Loucy (cell line): ENCODE results near the gene NRG2.

ENCODE experiments used
- H2AFZ ChIP-seq: fragments of 200-600 bp; sonication (generic); 2 replicates; pipeline ENCODE4 v1.6.0; 2016; ENCODE audit warnings: antibody characterized with exemption, mild to moderate bottlenecking, low read length, moderate library complexity
- H3F3A ChIP-seq: fragments of 200-600 bp; 2 replicates; pipeline ENCODE4 v1.6.0; 2016; ENCODE audit warnings: antibody characterized with exemption, low read depth, mild to moderate bottlenecking
- H3K27me3 ChIP-seq: fragments of 200-600 bp; sonication (generic); 2 replicates; pipeline ENCODE4 v1.6.1; 2014; ENCODE audit warnings: low read length, mild to moderate bottlenecking; ENCODE audit not compliant: insufficient read depth, poor library complexity, severe bottlenecking
- H3K36me3 ChIP-seq: fragments of 200-600 bp; sonication (generic); 2 replicates; pipeline ENCODE4 v1.6.1; 2016; ENCODE audit warnings: low read length; ENCODE audit not compliant: insufficient read depth
- H3K4me1 ChIP-seq: fragments of 200-600 bp; sonication (generic); 2 replicates; pipeline ENCODE4 v1.5.1; 2014; ENCODE audit warnings: low read length, mild to moderate bottlenecking; ENCODE audit not compliant: insufficient read depth, poor library complexity, severe bottlenecking
- H3K4me2 ChIP-seq: fragments of 200-600 bp; sonication (generic); 2 replicates; pipeline ENCODE4 v1.6.0; 2014; ENCODE audit warnings: antibody characterized with exemption, low read length, low read depth, mild to moderate bottlenecking; ENCODE audit not compliant: poor library complexity, severe bottlenecking
- H3K4me3 ChIP-seq: fragments of 200-600 bp; sonication (generic); 2 replicates; pipeline ENCODE4 v1.5.1; 2014; ENCODE audit warnings: low read length, mild to moderate bottlenecking, mixed read lengths; ENCODE audit not compliant: poor library complexity, severe bottlenecking
- H3K79me2 ChIP-seq: fragments of 200-600 bp; sonication (generic); 2 replicates; pipeline ENCODE4 v1.6.1; 2014; ENCODE audit warnings: low read length; ENCODE audit not compliant: insufficient read depth
- H3K9ac ChIP-seq: fragments of 200-600 bp; sonication (generic); 2 replicates; pipeline ENCODE4 v1.6.0; 2014; ENCODE audit warnings: mild to moderate bottlenecking, low read depth, low read length, moderate library complexity; ENCODE audit not compliant: poor library complexity, severe bottlenecking
- H3K9me2 ChIP-seq: fragments of 200-600 bp; sonication (generic); replicated peaks from 2 replicates; pipeline ENCODE4 v1.6.1; 2016; ENCODE audit warnings: low read depth, low read length, mixed read lengths
- H3K9me3 ChIP-seq: fragments of 200-600 bp; sonication (generic); 2 replicates; pipeline ENCODE4 v1.6.1; 2014; ENCODE audit warnings: mild to moderate bottlenecking, antibody characterized with exemption, low read length, low read depth; ENCODE audit not compliant: insufficient read depth
- H4K20me1 ChIP-seq: fragments of 200-600 bp; sonication (generic); 2 replicates; pipeline ENCODE4 v1.6.0; 2014; ENCODE audit warnings: antibody characterized with exemption, low read length, mild to moderate bottlenecking; ENCODE audit not compliant: insufficient read depth, poor library complexity, severe bottlenecking
- CTCF ChIP-seq: fragments of 200-600 bp; sonication (generic); conservative IDR thresholded peaks from 2 replicates; pipeline ENCODE4 v1.5.1; 2014; ENCODE audit warnings: mild to moderate bottlenecking, antibody characterized with exemption, low read length
- EZH2phosphoT487 ChIP-seq: fragments of 200-600 bp; IDR thresholded peaks from 2 replicates; pipeline ENCODE4 v1.6.1; 2018; ENCODE audit warnings: antibody characterized with exemption, mild to moderate bottlenecking, moderate library complexity, borderline replicate concordance

The NRG2 gene

GRCh38 chr5:139976703-139977102 lies 66.4 kb downstream of the NRG2 start:
- TF ChIP-seq EZH2phosphoT487 (no peak), CTCF (no peak)
- Histone ChIP-seq H3K9me2 (no peaks in the 10 kb centered on the region), H3K9ac (no peak overlapping the region), H3K79me2 (no peaks in the 10 kb centered on the region), H3K27me3 (no peaks in the 10 kb centered on the region), H3K36me3 (no peaks in the 10 kb centered on the region), H3K4me1 (no peaks in the 10 kb centered on the region), H3K4me3 (no peak overlapping the region), H3K9me3 (no peaks in the 10 kb centered on the region), H3K4me2 (no peak overlapping the region), H3F3A (no peaks in the 10 kb centered on the region), H4K20me1 (no peaks in the 10 kb centered on the region), H2AFZ (no peak overlapping the region)

GRCh38 chr5:139975942-139976341 lies 67.2 kb downstream of the NRG2 start:
- no peaks in the 10 kb centered on the region for H3K79me2 ChIP-seq
- no peak for TF ChIP-seq CTCF
- TF ChIP-seq EZH2phosphoT487, result no peak
- H4K20me1 ChIP-seq, result no peaks in the 10 kb centered on the region
- no peak overlapping the region for H3K4me2 ChIP-seq
- H3F3A ChIP-seq, result no peaks in the 10 kb centered on the region
- no peaks in the 10 kb centered on the region for H3K36me3 ChIP-seq
- no peaks in the 10 kb centered on the region for H3K9me2 ChIP-seq
- H3K27me3 ChIP-seq, result no peaks in the 10 kb centered on the region
- H3K9me3 ChIP-seq, result no peaks in the 10 kb centered on the region
- H3K4me3 ChIP-seq, result no peak overlapping the region
- H3K9ac ChIP-seq, result no peak overlapping the region
- H2AFZ ChIP-seq, result no peak overlapping the region
- no peaks in the 10 kb centered on the region for H3K4me1 ChIP-seq

- H3K36me3 ChIP-seq, result no peaks in the 10 kb centered on the region
- TF ChIP-seq CTCF, result no peak
- no peak for TF ChIP-seq EZH2phosphoT487
- no peaks in the 10 kb centered on the region for H3K27me3 ChIP-seq
- H3K9ac ChIP-seq, result no peak overlapping the region
- H3K9me3 ChIP-seq, result no peaks in the 10 kb centered on the region
- no peaks in the 10 kb centered on the region for H3K4me1 ChIP-seq
- no peak overlapping the region for H3K4me3 ChIP-seq
- H3F3A ChIP-seq, result no peaks in the 10 kb centered on the region
- H4K20me1 ChIP-seq, result no peaks in the 10 kb centered on the region
- no peak overlapping the region for H2AFZ ChIP-seq
- H3K9me2 ChIP-seq, result no peaks in the 10 kb centered on the region
- no peaks in the 10 kb centered on the region for H3K79me2 ChIP-seq
- no peak overlapping the region for H3K4me2 ChIP-seq
Measured at GRCh38 chr5:139975306-139975705, 67.8 kb downstream of the NRG2 start.
